Breast epithelium (tissue), 3 donors: Measurements from ENCODE around the gene LSM12.

Source experiments
- POLR2A ChIP-seq: fragments of 450-650 bp; IDR thresholded peaks from one replicate; pipeline ENCODE4 v1.6.1; 2016; ENCODE audit warnings: antibody characterized with exemption, mild to moderate bottlenecking, moderate library complexity
- TF ChIP-seq, protein P1 (sequence below), 3 donors: fragments of 450-650 bp; IDR thresholded peaks; one replicate each; pipeline ENCODE4 v1.5.1; 2016 to 2017; ENCODE audit warnings: antibody characterized with exemption in 3 of 3, mild to moderate bottlenecking in 3 of 3, moderate library complexity in 3 of 3

DNA sequence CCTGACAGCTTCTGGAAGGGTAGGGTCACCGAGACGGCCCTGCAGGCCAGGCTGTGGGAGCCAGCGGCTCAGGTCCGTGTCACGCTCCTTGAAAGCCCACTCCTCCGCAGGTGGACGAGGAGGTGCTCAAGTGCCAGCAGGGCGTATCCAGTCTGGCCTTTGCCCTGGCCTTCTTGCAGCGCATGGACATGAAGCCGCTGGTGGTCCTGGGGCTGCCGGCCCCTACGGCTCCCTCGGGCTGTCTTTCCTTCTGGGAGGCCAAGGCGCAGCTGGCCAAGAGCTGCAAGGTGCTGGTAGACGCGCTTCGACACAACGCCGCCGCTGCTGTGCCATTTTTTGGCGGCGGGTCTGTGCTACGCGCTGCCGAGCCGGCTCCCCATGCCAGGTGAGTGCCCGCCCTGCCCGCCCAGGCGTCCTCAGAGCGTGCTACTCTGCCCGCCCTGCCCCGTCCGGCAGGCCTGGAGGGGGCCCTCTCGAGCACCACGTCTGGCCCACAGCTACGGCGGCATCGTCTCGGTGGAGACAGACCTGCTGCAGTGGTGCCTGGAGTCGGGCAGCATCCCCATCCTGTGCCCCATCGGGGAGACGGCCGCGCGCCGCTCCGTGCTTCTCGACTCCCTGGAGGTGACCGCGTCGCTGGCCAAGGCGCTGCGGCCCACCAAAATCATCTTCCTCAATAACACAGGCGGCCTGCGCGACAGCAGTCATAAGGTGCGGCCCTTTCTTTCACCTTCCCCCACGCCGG lies 60.8 kb downstream of the LSM12 start:
- TF ChIP-seq, protein P1, sequence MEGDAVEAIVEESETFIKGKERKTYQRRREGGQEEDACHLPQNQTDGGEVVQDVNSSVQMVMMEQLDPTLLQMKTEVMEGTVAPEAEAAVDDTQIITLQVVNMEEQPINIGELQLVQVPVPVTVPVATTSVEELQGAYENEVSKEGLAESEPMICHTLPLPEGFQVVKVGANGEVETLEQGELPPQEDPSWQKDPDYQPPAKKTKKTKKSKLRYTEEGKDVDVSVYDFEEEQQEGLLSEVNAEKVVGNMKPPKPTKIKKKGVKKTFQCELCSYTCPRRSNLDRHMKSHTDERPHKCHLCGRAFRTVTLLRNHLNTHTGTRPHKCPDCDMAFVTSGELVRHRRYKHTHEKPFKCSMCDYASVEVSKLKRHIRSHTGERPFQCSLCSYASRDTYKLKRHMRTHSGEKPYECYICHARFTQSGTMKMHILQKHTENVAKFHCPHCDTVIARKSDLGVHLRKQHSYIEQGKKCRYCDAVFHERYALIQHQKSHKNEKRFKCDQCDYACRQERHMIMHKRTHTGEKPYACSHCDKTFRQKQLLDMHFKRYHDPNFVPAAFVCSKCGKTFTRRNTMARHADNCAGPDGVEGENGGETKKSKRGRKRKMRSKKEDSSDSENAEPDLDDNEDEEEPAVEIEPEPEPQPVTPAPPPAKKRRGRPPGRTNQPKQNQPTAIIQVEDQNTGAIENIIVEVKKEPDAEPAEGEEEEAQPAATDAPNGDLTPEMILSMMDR (IDR thresholded peaks at IDR 0.05): no peak
- TF ChIP-seq POLR2A: no peak
